IMR-90 (cell line): Measurements from ENCODE around the gene TXNDC15. TPM values are rescaled to one million over a fixed set of nuclear protein-coding genes. Genes with fewer than 3 reads are reported as not detected.

Experiments
- ATAC-seq: fragments of 200-7000 bp; cut with Tn5 transposase; 2 replicates; pipeline ENCODE4 v1.9.1; 2020; ENCODE audit warnings: low read depth, mild to moderate bottlenecking, moderate library complexity
- BruUV-seq: library from RNA; stranded (reverse); fragments of 400-500 nt; replicated peaks from 2 replicates; lab custom pipeline; 2021; lab: Mats Ljungman, UMichigan
- CTCF ChIA-PET: fragments of 300-600 bp; formaldehyde crosslinking; extraction: SDS; loops from one replicate; lab custom pipeline; 2021; ENCODE audit warnings: antibody characterized with exemption; lab: Yijun Ruan, JAX
- POLR2A ChIA-PET: fragments of 300-600 bp; sonication (Branson Sonifier 250); formaldehyde crosslinking; loops from one replicate; lab custom pipeline; 2022; ENCODE audit warnings: antibody characterized with exemption; ENCODE audit not compliant: unreplicated experiment; lab: Charles Lee
- DNase-seq: peaks from one replicate; pipeline ENCODE4 v3.0.0; 2013
- H2AFZ ChIP-seq: replicated peaks from 2 replicates; pipeline ENCODE3; 2013; ENCODE audit warnings: low read length, mild to moderate bottlenecking; ENCODE audit not compliant: poor library complexity
- H2AK5ac ChIP-seq: 2 replicates; pipeline ENCODE4 v1.6.1; 2013; ENCODE audit warnings: low read depth, low read length, inconsistent platforms
- H2AK9ac ChIP-seq: replicated peaks from 2 replicates; pipeline ENCODE3; 2013; ENCODE audit warnings: mild to moderate bottlenecking, low read depth, low read length, moderate library complexity; ENCODE audit not compliant: poor library complexity
- H2BK120ac ChIP-seq: 2 replicates; pipeline ENCODE4 v1.6.1; 2013; ENCODE audit warnings: low read depth, low read length, inconsistent platforms
- H2BK15ac ChIP-seq: 3 replicates; pipeline ENCODE4 v1.6.1; 2013; ENCODE audit warnings: low read depth, low read length, inconsistent platforms
- H2BK20ac ChIP-seq: 2 replicates; pipeline ENCODE4 v1.6.1; 2013; ENCODE audit warnings: low read depth, mild to moderate bottlenecking, inconsistent platforms, low read length, moderate library complexity
- H2BK5ac ChIP-seq: 2 replicates; pipeline ENCODE4 v1.6.1; 2013; ENCODE audit warnings: mild to moderate bottlenecking, low read depth, low read length, inconsistent platforms; ENCODE audit not compliant: poor library complexity, severe bottlenecking
- H3K14ac ChIP-seq: replicated peaks from 2 replicates; pipeline ENCODE4 v1.6.1; 2013; ENCODE audit warnings: low read depth, low read length, inconsistent platforms
- H3K18ac ChIP-seq: 2 replicates; pipeline ENCODE4 v1.6.1; 2013; ENCODE audit warnings: low read depth, low read length, control low read depth
- H3K23ac ChIP-seq: 2 replicates; pipeline ENCODE4 v1.6.1; 2013; ENCODE audit warnings: low read depth, low read length, inconsistent platforms
- H3K27ac ChIP-seq: 2 replicates; pipeline ENCODE4 v1.5.1; 2013; ENCODE audit warnings: mild to moderate bottlenecking, control low read depth, low read length; ENCODE audit not compliant: insufficient read depth
- H3K27me3 ChIP-seq: 2 replicates; pipeline ENCODE4 v1.6.1; 2013; ENCODE audit warnings: low read length; ENCODE audit not compliant: control insufficient read depth, insufficient read depth
- H3K36me3 ChIP-seq: 2 replicates; pipeline ENCODE4 v1.6.1; 2013; ENCODE audit warnings: low read length, mixed read lengths; ENCODE audit not compliant: control insufficient read depth, insufficient read depth
- H3K4ac ChIP-seq: 2 replicates; pipeline ENCODE4 v1.6.1; 2013; ENCODE audit warnings: low read depth, low read length, inconsistent platforms
- H3K4me1 ChIP-seq: 2 replicates; pipeline ENCODE4 v1.6.1; 2013; ENCODE audit warnings: low read length, mixed read lengths; ENCODE audit not compliant: control insufficient read depth, insufficient read depth
- H3K4me2 ChIP-seq: 2 replicates; pipeline ENCODE4 v1.6.1; 2013; ENCODE audit warnings: low read depth, mild to moderate bottlenecking, control low read depth, low read length, moderate library complexity
- H3K4me3 ChIP-seq: 2 replicates; pipeline ENCODE4 v1.5.1; 2013; ENCODE audit warnings: low read depth, mild to moderate bottlenecking, control low read depth, low read length, moderate library complexity; ENCODE audit not compliant: insufficient read depth
- H3K56ac ChIP-seq: 2 replicates; pipeline ENCODE4 v1.6.1; 2013; ENCODE audit warnings: low read length, inconsistent platforms; ENCODE audit not compliant: insufficient read depth; ENCODE audit errors: extremely low read depth
- H3K79me1 ChIP-seq, 2 experiments: 2 replicates each; pipeline ENCODE4 v1.6.1; 2013; ENCODE audit warnings: low read length in 2 of 2, inconsistent platforms in 1 of 2, low read depth in 1 of 2
- H3K9ac ChIP-seq: 2 replicates; pipeline ENCODE4 v1.6.1; 2013; ENCODE audit warnings: low read depth, low read length, control low read depth
- H3K9me1 ChIP-seq: 2 replicates; pipeline ENCODE4 v1.6.1; 2013; ENCODE audit warnings: low read length, inconsistent platforms; ENCODE audit not compliant: insufficient read depth
- H3K9me3 ChIP-seq: 2 replicates; pipeline ENCODE4 v1.6.1; 2013; ENCODE audit warnings: low read length; ENCODE audit not compliant: control insufficient read depth, insufficient read depth
- H4K20me1 ChIP-seq: 2 replicates; pipeline ENCODE4 v1.6.1; 2013; ENCODE audit warnings: low read length, inconsistent platforms; ENCODE audit not compliant: insufficient read depth
- H4K5ac ChIP-seq: 2 replicates; pipeline ENCODE4 v1.6.1; 2013; ENCODE audit warnings: mild to moderate bottlenecking, low read depth, low read length, control low read depth
- H4K8ac ChIP-seq, 2 experiments: 2 replicates each; pipeline ENCODE4 v1.6.1; 2013; ENCODE audit warnings: low read depth in 2 of 2, low read length in 2 of 2, control low read depth in 1 of 2, inconsistent platforms in 1 of 2
- H4K91ac ChIP-seq: 2 replicates; pipeline ENCODE4 v1.6.1; 2013; ENCODE audit warnings: low read depth, low read length, inconsistent platforms; ENCODE audit not compliant: insufficient read depth
- BHLHE40 ChIP-seq: fragments of 150-350 bp; IDR thresholded peaks from 2 replicates; pipeline ENCODE4 v1.6.1; 2016; ENCODE audit warnings: mild to moderate bottlenecking, low read depth, low read length
- CHD1 ChIP-seq: IDR thresholded peaks from 2 replicates; pipeline ENCODE4 v1.6.1; 2012; ENCODE audit warnings: low read depth, low read length, improper control_type of control experiment
- CTCF ChIP-seq: conservative IDR thresholded peaks from 2 replicates; pipeline ENCODE4 v1.5.1; 2012; ENCODE audit warnings: mild to moderate bottlenecking, low read depth, low read length, improper control_type of control experiment
- FOS ChIP-seq: fragments of 150-350 bp; IDR thresholded peaks from 2 replicates; pipeline ENCODE4 v1.6.1; 2016; ENCODE audit warnings: low read depth, low read length
- MAFK ChIP-seq: IDR thresholded peaks from 2 replicates; pipeline ENCODE4 v1.6.1; 2012; ENCODE audit warnings: low read depth, low read length, improper control_type of control experiment
- MAZ ChIP-seq: IDR thresholded peaks from 2 replicates; pipeline ENCODE4 v1.6.1; 2012; ENCODE audit warnings: low read depth, mild to moderate bottlenecking, low read length, improper control_type of control experiment, moderate library complexity, borderline replicate concordance
- MXI1 ChIP-seq: IDR thresholded peaks from 2 replicates; pipeline ENCODE4 v1.6.1; 2012; ENCODE audit warnings: low read depth, mild to moderate bottlenecking, low read length, moderate library complexity, borderline replicate concordance
- NFE2L2 ChIP-seq: fragments of 150-350 bp; IDR thresholded peaks from 2 replicates; pipeline ENCODE4 v1.6.1; 2016; ENCODE audit warnings: low read depth, mild to moderate bottlenecking, low read length
- RFX5 ChIP-seq: IDR thresholded peaks from 2 replicates; pipeline ENCODE4 v1.8.0; 2012; ENCODE audit warnings: low read depth, mild to moderate bottlenecking, low read length, moderate library complexity
- SMC3 ChIP-seq: fragments of 150-350 bp; IDR thresholded peaks from 2 replicates; pipeline ENCODE4 v1.6.1; 2016; ENCODE audit warnings: low read depth, mild to moderate bottlenecking, antibody characterized with exemption, low read length, moderate library complexity
- USF2 ChIP-seq: fragments of 150-350 bp; IDR thresholded peaks from 2 replicates; pipeline ENCODE4 v1.6.1; 2017; ENCODE audit warnings: mild to moderate bottlenecking, antibody characterized with exemption, low read length, low read depth
- WGBS, 2 experiments: methylation state at CpG; one replicate each; pipeline versions ENCODE4 v1.1.5 to v1.1.7; 2013; ENCODE audit warnings: missing lambda C conversion rate in 2 of 2; ENCODE audit not compliant: insufficient read length in 1 of 2; ENCODE audit errors: extremely low coverage in 2 of 2; 5-methylcytosine and 5-hydroxymethylcytosine counted together
- dilution Hi-C: fragments of 300-500 bp; cut with HindIII; formaldehyde crosslinking; loops from one replicate; pipeline ENCODE4 v1.14.3; 2018; ENCODE audit warnings: low sequenced_read_pairs; ENCODE audit not compliant: unreplicated experiment
- in situ Hi-C: fragments of 300-500 bp; cut with MboI; formaldehyde crosslinking; loops from 3 replicates; pipeline ENCODE4 v1.14.3; 2019; ENCODE audit warnings: low sequenced_read_pairs, inconsistent platforms, mixed read lengths
- intact Hi-C: fragments of 100-400 bp; cut with micrococcal nuclease; formaldehyde crosslinking; loops from 2 replicates; pipeline ENCODE4 v1.10.0; 2022
- polyA plus RNA-seq, 3 experiments: library from polyadenylated mRNA; depleted of rRNA; stranded (reverse); fragments of >200 nt; gene quantifications; 2 replicates each; pipeline ENCODE4 v1.2.3, GENCODE V29; 2012; ENCODE audit warnings: low replicate concordance in 1 of 3
- total RNA-seq: library from RNA; depleted of rRNA; stranded (reverse); fragments of >200 nt; gene quantifications from 2 replicates; pipeline ENCODE4 v1.2.3, GENCODE V29; 2012

The TXNDC15 gene
- total and polyA plus RNA-seq, 2 of the 4 experiments (the other 2 are of a cell fraction) = 87.0 to 125 TPM

GRCh38 chr5:134944630-134945029 is 70.5 kb downstream of the TXNDC15 start:
- no peak overlapping the region for H2BK5ac ChIP-seq
- H2BK15ac ChIP-seq = no peak overlapping the region
- H3K9me3 ChIP-seq = no peaks in the 10 kb centered on the region
- no peak overlapping the region for H3K27ac ChIP-seq
- ChIA-PET CTCF (no interaction called here), POLR2A (no interaction called here)
- dilution Hi-C loops = no loop called here
- no peak overlapping the region for H2AK5ac ChIP-seq
- intact Hi-C loops = no loop called here
- no peak overlapping the region for H2AK9ac ChIP-seq
- peak; percentile 42 for ATAC-seq
- no peak overlapping the region for H2BK20ac ChIP-seq
- H4K20me1 ChIP-seq = no peaks in the 10 kb centered on the region; the same call in 1 of the 2 replicates
- in situ Hi-C loops = no loop called here
- H2AFZ ChIP-seq = no peak overlapping the region
- H4K5ac ChIP-seq = no peak overlapping the region
- no peaks in the 10 kb centered on the region for H3K36me3 ChIP-seq
- no peak overlapping the region for H3K4me3 ChIP-seq
- DNase-seq = peak; percentile 39
- H4K91ac ChIP-seq = no peak overlapping the region
- no peak overlapping the region for H3K4ac ChIP-seq
- no peak overlapping the region for H3K23ac ChIP-seq
- TF ChIP-seq MXI1 (no peak), USF2 (no peak), NFE2L2 (no peak), FOS (no peak), BHLHE40 (no peak), CHD1 (no peak), RFX5 (no peak), CTCF (no peak), MAZ (no peak), MAFK (no peak), SMC3 (no peak)
- H3K4me1 ChIP-seq = peaks cover 7% of the 10 kb centered on the region
- no CpG with 5 or more reads among the region's 1 CpG for WGBS, 2 experiments
- no peaks in the 10 kb centered on the region for H3K27me3 ChIP-seq
- H3K4me2 ChIP-seq = peak overlapping the region; percentile 31; the same call in 1 of the 2 replicates
- H3K18ac ChIP-seq = no peak overlapping the region
- no peak overlapping the region for H4K8ac ChIP-seq
- no TSS peak for BruUV-seq
- no peak overlapping the region for H3K14ac ChIP-seq
- 0 out of 4 replicates have a peak, but pooled peaks cover 0 to 3% of the 10 kb centered on the region in 2 experiments for H3K79me1 ChIP-seq
- H2BK120ac ChIP-seq = no peak overlapping the region
- H3K9me1 ChIP-seq = peaks cover 3% of the 10 kb centered on the region; the same call in 1 of the 2 replicates
- no peak overlapping the region for H3K56ac ChIP-seq
- H3K9ac ChIP-seq = no peak overlapping the region
